Left lung (tissue), 10 donors: ENCODE data around the gene ZBTB11. TPM values are rescaled to one million over a fixed set of nuclear protein-coding genes. Genes with fewer than 3 reads are reported as not detected.
"Not testable (repeated sequence)": the region's sequence is repeated elsewhere in the genome, so short reads cannot be mapped to it uniquely, and the experiment has no call there.

Experiments used
- ATAC-seq: fragments of 200-7000 bp; cut with Tn5 transposase; one replicate; pipeline ENCODE4 v1.9.1; 2020; ENCODE audit warnings: moderate library complexity
- DNase-seq, 4 donors: peaks; one replicate each; pipeline ENCODE4 v3.0.0-alpha.2; 2013 to 2020
- H3K27ac ChIP-seq, 2 donors: fragments of 200-600 bp; sonication (generic) in 1 of 2; one replicate each; pipeline versions ENCODE4 v1.5.0 to v1.8.0; 2020 to 2021
- H3K27me3 ChIP-seq, 2 donors: fragments of 200-600 bp; sonication (generic) in 1 of 2; one replicate each; pipeline versions ENCODE4 v1.5.0 to v1.8.0; 2020 to 2021
- H3K36me3 ChIP-seq, 2 donors: fragments of 200-600 bp; sonication (generic) in 1 of 2; one replicate each; pipeline versions ENCODE4 v1.5.0 to v1.8.0; 2020 to 2021
- H3K4me1 ChIP-seq, 2 donors: fragments of 200-600 bp; one replicate each; pipeline ENCODE4 v1.8.0; 2021
- H3K4me3 ChIP-seq, 2 donors: fragments of 200-600 bp; sonication (generic) in 1 of 2; one replicate each; pipeline versions ENCODE4 v1.5.0 to v1.8.0; 2020 to 2021; ENCODE audit warnings: mild to moderate bottlenecking in 1 of 2
- H3K9me3 ChIP-seq, 2 donors: fragments of 200-600 bp; sonication (generic) in 1 of 2; one replicate each; pipeline versions ENCODE4 v1.5.0 to v1.8.0; 2020 to 2021
- CTCF ChIP-seq, 2 donors: fragments of 200-600 bp; sonication (generic) in 1 of 2; IDR thresholded peaks; one replicate each; pipeline versions ENCODE4 v1.5.0 to v1.8.0; 2021; ENCODE audit warnings: antibody characterized with exemption in 2 of 2
- intact Hi-C, 2 donors: fragments of 100-400 bp; cut with DNase I; formaldehyde crosslinking; loops; one replicate each; pipeline versions ENCODE4 v1.11.2 to v1.14.2; 2022
- polyA plus RNA-seq, 6 donors: library from polyadenylated mRNA; unstranded; fragments of 120-200 nt; gene quantifications; one replicate each; pipeline ENCODE4 v1.2.1, GENCODE V29; 2013; ENCODE audit not compliant: insufficient read length in 6 of 6
- total RNA-seq, 2 donors: library from RNA; stranded (reverse); fragmentation: NEBNext Ultra II Directional; extraction: Animal tissue kit (Norgen Biotek cat#: 25700); gene quantifications; one replicate each; pipeline ENCODE4 v1.2.1, GENCODE V29; 2021
- donor health status: DM: no; HTN: yes; CAD: no.
- donor health status: DM: no; HTN: no; CAD: no.

Gene ZBTB11
- total and polyA plus RNA-seq, 8 donors = 16.6 to 27.7 (median 25.7) TPM

- H3K27ac ChIP-seq = no peak overlapping the region
- no peaks in the 10 kb centered on the region for H3K9me3 ChIP-seq
- DNase-seq (no peak), ATAC-seq (no peak)
- intact Hi-C loops = no loop called here
- no peak overlapping the region for H3K4me3 ChIP-seq
- peaks cover 0 to 61% of the 10 kb centered on the region in 2 donors for H3K36me3 ChIP-seq
- TF ChIP-seq CTCF (IDR thresholded peaks at IDR 0.05) = no peak
- H3K4me1 ChIP-seq = peaks cover 33 to 59% of the 10 kb centered on the region in 2 donors
- H3K27me3 ChIP-seq = no peaks in the 10 kb centered on the region
Observed at GRCh38 chr3:101680466-101680865, 3.5 kb upstream of the ZBTB11 start.

- peaks cover 27 to 58% of the 10 kb centered on the region in 2 donors for H3K4me1 ChIP-seq
- H3K27me3 ChIP-seq, DNase-seq, ATAC-seq, intact Hi-C loops, H3K27ac ChIP-seq, H3K4me3 ChIP-seq, H3K9me3 ChIP-seq: not testable (repeated sequence)
- peaks cover 0 to 45% of the 10 kb centered on the region in 2 donors for H3K36me3 ChIP-seq
Observed at GRCh38 chr3:101678837-101679236, 1.9 kb upstream of the ZBTB11 start.

GRCh38 chr3:101677436-101678286 lies 729 bp upstream of the ZBTB11 start:
- Histone ChIP-seq H3K4me3 (peak overlapping the region; percentile 5 to 89), H3K27me3 (no peaks in the 10 kb centered on the region), H3K27ac (peak overlapping the region; percentile 58 to 98), H3K9me3 (no peaks in the 10 kb centered on the region), H3K36me3 (peaks cover 0 to 33% of the 10 kb centered on the region in 2 donors), H3K4me1 (peaks cover 20 to 55% of the 10 kb centered on the region in 2 donors)
- DNase-seq (no peak), ATAC-seq (no peak)
- intact Hi-C loops = no loop called here
- TF ChIP-seq CTCF (IDR thresholded peaks at IDR 0.05) = no peak

GRCh38 chr3:101676216-101676764 lies 642 bp downstream of the ZBTB11 start:
- peak in 1 of 2 donors; percentile 26 for TF ChIP-seq CTCF (IDR thresholded peaks at IDR 0.05)
- peaks cover 0 to 25% of the 10 kb centered on the region in 2 donors for H3K36me3 ChIP-seq
- H3K27me3 ChIP-seq = no peaks in the 10 kb centered on the region
- intact Hi-C loops = no loop called here
- peaks cover 20 to 44% of the 10 kb centered on the region in 2 donors for H3K4me1 ChIP-seq
- H3K27ac ChIP-seq = peak overlapping the region; percentile 93 to 98
- H3K9me3 ChIP-seq = no peaks in the 10 kb centered on the region
- ATAC-seq (peak; percentile 95), DNase-seq (peak; percentile 93 to 99 (median 98))
- H3K4me3 ChIP-seq = peak overlapping the region; percentile 73 to 89

- DNase-seq (no peak), ATAC-seq (no peak)
- H3K27ac ChIP-seq = peak overlapping the region; percentile 93 to 98
- no peaks in the 10 kb centered on the region for H3K27me3 ChIP-seq
- H3K9me3 ChIP-seq = no peaks in the 10 kb centered on the region
- intact Hi-C loops = no loop called here
- peaks cover 0 to 25% of the 10 kb centered on the region in 2 donors for H3K36me3 ChIP-seq
- peak overlapping the region; percentile 73 to 89 for H3K4me3 ChIP-seq
- no peak for TF ChIP-seq CTCF (IDR thresholded peaks at IDR 0.05)
- H3K4me1 ChIP-seq = peaks cover 20 to 41% of the 10 kb centered on the region in 2 donors
Observed at GRCh38 chr3:101675709-101676215, 1.2 kb downstream of the ZBTB11 start.
